ENCODE data around the gene CEACAM4.
"Not testable (repeated sequence)": the region's sequence is repeated elsewhere in the genome, so short reads cannot be mapped to it uniquely, and the experiment has no call there.

The CEACAM4 gene

GRCh38 chr19:41586064-41586463 is 40.8 kb downstream of the CEACAM4 start:
- in situ Hi-C loops (cut with MboI; ENCODE audit: low sequenced_read_pairs) = no loop called here

GRCh38 chr19:41584931-41585330 is 41.9 kb downstream of the CEACAM4 start:
- in situ Hi-C loops (cut with MboI; ENCODE audit: low sequenced_read_pairs) = no loop called here

GRCh38 chr19:41584260-41584810 is 42.5 kb downstream of the CEACAM4 start:
- in situ Hi-C loops (cut with MboI; ENCODE audit: low sequenced_read_pairs) = no loop called here

GRCh38 chr19:41582577-41583182 is 44.2 kb downstream of the CEACAM4 start:
- in situ Hi-C loops (cut with MboI; ENCODE audit: low sequenced_read_pairs) = not testable (repeated sequence)

- in situ Hi-C loops (cut with MboI; ENCODE audit: low sequenced_read_pairs) = not testable (repeated sequence)
Observed at GRCh38 chr19:41581068-41581467, 45.8 kb downstream of the CEACAM4 start.

GRCh38 chr19:41578886-41579285 is 48.0 kb downstream of the CEACAM4 start:
- in situ Hi-C loops (cut with MboI; ENCODE audit: low sequenced_read_pairs) = loop anchor here (10.0 kb wide), 1 partner anchor 134 kb away; the partner anchor contains the start of gene ERICH4

GRCh38 chr19:41577833-41578232 is 49.0 kb downstream of the CEACAM4 start:
- in situ Hi-C loops (cut with MboI; ENCODE audit: low sequenced_read_pairs) = loop anchor here (10.0 kb wide), 1 partner anchor 133 kb away; the partner anchor contains the start of gene ERICH4

- in situ Hi-C loops (cut with MboI; ENCODE audit: low sequenced_read_pairs) = loop anchor here (10.0 kb wide), 1 partner anchor 132 kb away; the partner anchor contains the start of gene ERICH4
Observed at GRCh38 chr19:41577144-41577830, 49.6 kb downstream of the CEACAM4 start.

GRCh38 chr19:41575998-41576397 is 50.9 kb downstream of the CEACAM4 start, which contains the start of gene CEACAM21:
Gene CEACAM21, plus strand, starts transcription at chr19:41576166. Its CDS starts 109 bp downstream, at chr19:41576275.
- in situ Hi-C loops (cut with MboI; ENCODE audit: low sequenced_read_pairs) = loop anchor here (10.0 kb wide), 1 partner anchor 131 kb away; the partner anchor contains the start of gene ERICH4

GRCh38 chr19:41570639-41571112 is 56.2 kb downstream of the CEACAM4 start:
- in situ Hi-C loops (cut with MboI; ENCODE audit: low sequenced_read_pairs) = loop anchor here (10.0 kb wide), 1 partner anchor 126 kb away; the partner anchor contains the start of gene ERICH4

- in situ Hi-C loops (cut with MboI; ENCODE audit: low sequenced_read_pairs) = loop anchor here (10.0 kb wide), 1 partner anchor 125 kb away; the partner anchor contains the start of gene ERICH4
Observed at GRCh38 chr19:41570179-41570578, 56.7 kb downstream of the CEACAM4 start.

GRCh38 chr19:41569481-41570150 is 57.3 kb downstream of the CEACAM4 start:
- in situ Hi-C loops (cut with MboI; ENCODE audit: low sequenced_read_pairs) = loop anchor here (10.0 kb wide), 1 partner anchor 125 kb away; the partner anchor contains the start of gene ERICH4
